ENCODE data around the gene ABCA10. TPM values are rescaled to one million over a fixed set of nuclear protein-coding genes. Genes with fewer than 3 reads are reported as not detected.

Gene ABCA10
- total and polyA plus RNA-seq, 2 of the 8 experiments (the other 6 are each of a cell fraction or from before 2014, with no cell fraction given) = not detected

- no peak overlapping the region for H3K4me2 ChIP-seq (ENCODE audit: insufficient read depth in 1 of 2, low read depth in 2 of 2, low read length in 2 of 2)
- no peak overlapping the region for H2AK5ac ChIP-seq (ENCODE audit: low read depth, low read length)
- no peak overlapping the region for H2BK120ac ChIP-seq (replicated peaks; ENCODE audit: low read depth, low read length)
- H3K27me3 ChIP-seq (replicated peaks in 1 of 4; ENCODE audit: control insufficient read depth in 3 of 4, extremely low read depth in 1 of 4, insufficient read depth in 3 of 4, low read length in 3 of 4) = no peaks in the 10 kb centered on the region
- H4K91ac ChIP-seq (replicated peaks; ENCODE audit: insufficient read length, low read length) = no peak overlapping the region
- no peak overlapping the region for H3K27ac ChIP-seq (ENCODE audit: low read depth, low read length)
- no peak overlapping the region for H2BK12ac ChIP-seq (ENCODE audit: low read depth, low read length)
- no peaks in the 10 kb centered on the region for H3K79me2 ChIP-seq (ENCODE audit: control insufficient read depth in 1 of 2, insufficient read depth in 2 of 2, low read length in 2 of 2)
- H3K9ac ChIP-seq (replicated peaks in 1 of 4; ENCODE audit: extremely low read depth in 1 of 4, low read depth in 3 of 4, low read length in 3 of 4) = no peak overlapping the region
- H4K20me1 ChIP-seq (replicated peaks in 1 of 2; ENCODE audit: control insufficient read depth in 1 of 2, insufficient read depth in 2 of 2, low read length in 2 of 2) = no peaks in the 10 kb centered on the region
- POLR2A ChIA-PET (ENCODE audit: partially characterized antibody) = no interaction called here
- no peak overlapping the region for H3K56ac ChIP-seq (replicated peaks; ENCODE audit: insufficient read length, low read depth, low read length)
- H2BK15ac ChIP-seq (ENCODE audit: low read length) = no peak overlapping the region
- CTCF ChIA-PET (ENCODE audit: partially characterized antibody) = interaction anchor here (0.8 to 2.1 kb wide), 3 partner anchors 13 to 217 kb away, joined by 3 to 4 read pairs (median 3); no protein-coding TSS in a partner anchor
- no peak for FAIRE-seq
- no peak overlapping the region for H3K18ac ChIP-seq (ENCODE audit: extremely low read depth, low read length)
- no peak overlapping the region for H4K5ac ChIP-seq (ENCODE audit: insufficient read length, low read depth, low read length)
- no peaks in the 10 kb centered on the region for H3K36me3 ChIP-seq (ENCODE audit: control insufficient read depth in 2 of 4, insufficient read depth in 4 of 4, low read length in 3 of 4)
- no peak overlapping the region for H3K23ac ChIP-seq (ENCODE audit: insufficient read length)
- no peak overlapping the region for H2BK5ac ChIP-seq (ENCODE audit: low read depth, low read length)
- no peaks in the 10 kb centered on the region; the same call in 1 of the 2 replicates for H3K23me2 ChIP-seq (ENCODE audit: low read depth, low read length)
- H4K8ac ChIP-seq (ENCODE audit: extremely low read depth, insufficient read depth, low read length) = no peak overlapping the region
- H3K14ac ChIP-seq (ENCODE audit: insufficient read length) = no peak overlapping the region
- H2AFZ ChIP-seq (ENCODE audit: low read length) = 0 out of 2 replicates have a peak overlapping the region, but pooled peaks have one; percentile 16
- H3K9me3 ChIP-seq (ENCODE audit: insufficient read depth in 2 of 2, low read depth in 1 of 2, low read length in 1 of 2) = no peaks in the 10 kb centered on the region
- no peak overlapping the region for H3K4me3 ChIP-seq (ENCODE audit: extremely low read depth in 1 of 4, insufficient read depth in 2 of 4, low read depth in 3 of 4, low read length in 4 of 4)
- H3K4me1 ChIP-seq (replicated peaks in 1 of 4; ENCODE audit: control insufficient read depth in 3 of 4, insufficient read depth in 4 of 4, low read length in 3 of 4) = no peaks in the 10 kb centered on the region
- no peak for DNase-seq (ENCODE audit: low read depth in 1 of 2, low spot score in 2 of 2)
- no peak overlapping the region for H3K4ac ChIP-seq (replicated peaks; ENCODE audit: insufficient read length, low read depth, low read length)
- no peaks in the 10 kb centered on the region for H3K79me1 ChIP-seq (ENCODE audit: low read depth, low read length)
- H2BK20ac ChIP-seq (ENCODE audit: low read length) = no peak overlapping the region
- TF ChIP-seq CHD1 (IDR thresholded peaks at IDR 0.05; ENCODE audit: low read depth, low read length) (no peak), JUND (IDR thresholded peaks at IDR 0.05; ENCODE audit: low read length) (no peak), GTF2F1 (IDR thresholded peaks at IDR 0.05; ENCODE audit: borderline replicate concordance, low read depth, low read length) (no peak), SP1 (IDR thresholded peaks at IDR 0.05; ENCODE audit: low read depth, low read length) (no peak), POU5F1 (IDR thresholded peaks at IDR 0.05; ENCODE audit: low read depth, low read length) (no peak), HDAC6 (IDR thresholded peaks at IDR 0.05; ENCODE audit: low read depth, low read length) (no peak), GABPA (IDR thresholded peaks at IDR 0.05; ENCODE audit: borderline replicate concordance, insufficient read depth, low read length) (no peak), SIX5 (IDR thresholded peaks at IDR 0.05; ENCODE audit: low read depth, low read length) (no peak), PHF8 (conservative IDR thresholded peaks at IDR 0.05; ENCODE audit: low read depth, low read length) (no peak), KDM4A (IDR thresholded peaks at IDR 0.05; ENCODE audit: low read depth, low read length, severe bottlenecking) (no peak), MAX (IDR thresholded peaks at IDR 0.05) (no peak), SP2 (IDR thresholded peaks at IDR 0.05; ENCODE audit: low read length) (no peak), YY1 (IDR thresholded peaks at IDR 0.05; ENCODE audit: low read depth, low read length) (no peak), EP300 (IDR thresholded peaks at IDR 0.05; ENCODE audit: borderline replicate concordance in 1 of 2, low read depth in 2 of 2, low read length in 2 of 2) (no peak), TBP (IDR thresholded peaks at IDR 0.05; ENCODE audit: low read depth, low read length) (no peak)
- TF ChIP-seq, protein P1, sequence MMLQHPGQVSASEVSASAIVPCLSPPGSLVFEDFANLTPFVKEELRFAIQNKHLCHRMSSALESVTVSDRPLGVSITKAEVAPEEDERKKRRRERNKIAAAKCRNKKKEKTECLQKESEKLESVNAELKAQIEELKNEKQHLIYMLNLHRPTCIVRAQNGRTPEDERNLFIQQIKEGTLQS (IDR thresholded peaks at IDR 0.05; ENCODE audit: insufficient read depth, low read depth, low read length) = no peak
These were observed 41.3 kb downstream of the ABCA10 start for GRCh38 chr17:69187294-69187693.
